Mucosa of stomach (tissue), 1 donor: ENCODE data around the gene AKR1B15.

ENCODE experiments used
- H3K27me3 ChIP-seq: one replicate; pipeline ENCODE4 v1.7.0; 2013; ENCODE audit warnings: mild to moderate bottlenecking, low read length; ENCODE audit not compliant: control insufficient read depth, insufficient read depth
- H3K36me3 ChIP-seq: one replicate; pipeline ENCODE4 v1.7.0; 2013; ENCODE audit warnings: low read length; ENCODE audit not compliant: control insufficient read depth, insufficient read depth
- H3K4me1 ChIP-seq: one replicate; pipeline ENCODE4 v1.7.0; 2013; ENCODE audit warnings: mild to moderate bottlenecking, low read length; ENCODE audit not compliant: control insufficient read depth, insufficient read depth
- H3K4me3 ChIP-seq: one replicate; pipeline ENCODE4 v1.7.0; 2013; ENCODE audit warnings: low read length
- H3K9ac ChIP-seq: one replicate; pipeline ENCODE4 v1.7.0; 2013; ENCODE audit warnings: mild to moderate bottlenecking, low read length, moderate library complexity
- H3K9me3 ChIP-seq: one replicate; pipeline ENCODE4 v1.7.0; 2013; ENCODE audit warnings: mild to moderate bottlenecking, low read length, moderate library complexity; ENCODE audit not compliant: control insufficient read depth
- donor health status: Pancreatic carcinoma.

Gene AKR1B15

DNA sequence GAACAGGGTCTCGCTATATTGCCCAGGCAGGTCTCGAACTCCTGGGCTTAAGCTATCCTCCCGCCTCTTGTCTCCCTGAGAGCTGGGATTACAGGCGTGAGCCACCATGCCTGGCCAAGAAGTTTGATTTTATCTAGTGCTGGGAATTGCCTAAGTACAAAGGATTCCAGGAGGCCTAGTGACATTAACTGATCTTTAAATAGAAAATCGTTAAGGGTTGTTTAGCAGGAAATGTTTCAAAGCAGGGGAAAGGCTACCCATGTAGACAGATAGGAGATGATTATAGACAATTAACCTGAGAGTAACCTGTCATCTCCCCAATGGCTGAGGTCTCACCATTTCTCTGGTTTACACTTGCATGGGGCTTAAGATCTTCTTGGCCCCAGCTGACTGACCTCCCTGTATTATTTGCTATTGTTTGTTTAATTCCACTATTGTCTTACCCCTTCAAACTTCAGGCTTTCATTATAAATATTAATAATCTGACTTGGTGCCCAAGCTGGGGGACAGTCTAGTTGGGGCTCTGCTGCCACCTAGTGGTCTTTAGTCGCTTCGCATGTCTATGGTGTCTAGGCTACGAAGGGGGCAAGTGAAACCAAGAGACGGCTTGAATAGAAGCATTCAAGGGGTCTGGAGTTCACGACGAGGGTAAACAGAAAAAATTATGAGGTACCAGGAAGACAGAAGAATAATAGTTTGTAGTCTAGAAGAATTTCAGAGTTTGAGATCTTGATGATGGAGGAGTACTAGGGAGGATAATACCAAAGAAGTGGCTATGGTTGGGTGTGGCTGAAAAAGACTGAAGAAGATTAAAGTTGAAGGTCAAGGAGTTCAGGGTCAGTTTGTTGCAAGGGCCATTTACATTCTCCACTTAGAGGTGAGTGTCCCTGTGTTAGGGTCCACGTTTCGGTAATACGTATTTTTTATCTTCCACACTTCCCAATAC, 57.3 kb downstream of the AKR1B15 start:
- H3K9me3 ChIP-seq = no peaks in the 10 kb centered on the region
- no peak overlapping the region for H3K4me3 ChIP-seq
- no peaks in the 10 kb centered on the region for H3K36me3 ChIP-seq
- H3K4me1 ChIP-seq = peaks cover 11% of the 10 kb centered on the region
- H3K9ac ChIP-seq = no peak overlapping the region
- no peaks in the 10 kb centered on the region for H3K27me3 ChIP-seq

DNA sequence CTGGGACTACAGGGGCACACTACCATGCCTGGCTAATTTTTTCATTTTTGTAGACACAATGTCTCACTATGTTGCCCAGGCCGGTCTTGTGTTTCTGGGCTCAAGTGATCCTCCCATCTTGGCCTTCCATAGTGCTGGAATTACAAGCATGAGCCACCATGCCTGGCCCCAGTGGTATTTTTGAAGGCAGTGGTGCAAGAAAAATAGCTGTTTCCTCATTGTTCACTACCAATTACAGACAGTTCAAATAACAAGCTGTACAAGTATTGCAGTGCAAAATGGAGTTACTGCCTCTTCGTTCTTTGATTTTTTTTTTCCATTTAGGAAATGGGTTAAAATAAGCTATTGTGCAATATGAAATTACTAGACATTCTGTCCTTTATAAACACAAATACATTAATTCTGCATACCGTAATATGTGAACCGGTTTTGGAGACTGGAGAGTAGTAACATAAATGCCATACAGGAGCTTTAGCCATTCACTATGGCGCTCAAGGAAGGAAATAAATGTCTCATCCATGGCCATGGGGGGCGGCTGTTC, 62.8 kb downstream of the AKR1B15 start:
- Histone ChIP-seq H3K9me3 (no peaks in the 10 kb centered on the region), H3K36me3 (no peaks in the 10 kb centered on the region), H3K4me3 (no peak overlapping the region), H3K4me1 (no peaks in the 10 kb centered on the region), H3K27me3 (no peaks in the 10 kb centered on the region), H3K9ac (no peak overlapping the region)

DNA sequence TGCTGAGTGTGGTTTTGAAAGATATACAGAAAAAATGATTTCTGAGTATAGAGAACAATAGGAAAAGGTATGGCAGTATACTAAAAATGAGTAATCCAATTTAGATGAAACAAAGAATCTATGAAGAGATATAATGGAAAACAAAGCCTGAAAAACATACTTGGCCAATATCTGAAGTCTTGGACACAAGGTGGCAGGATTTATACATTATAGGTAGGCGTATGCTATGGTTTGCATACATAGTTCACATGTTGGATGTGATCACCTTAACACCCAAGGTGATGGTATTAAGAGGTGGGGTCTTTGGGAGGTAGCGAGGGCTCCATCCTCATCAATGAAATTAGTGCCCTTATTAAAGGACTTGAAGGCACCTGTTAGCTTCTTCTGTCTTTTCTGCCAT, 63.3 kb downstream of the AKR1B15 start:
- Histone ChIP-seq H3K4me1 (no peaks in the 10 kb centered on the region), H3K9me3 (no peaks in the 10 kb centered on the region), H3K27me3 (no peaks in the 10 kb centered on the region), H3K36me3 (no peaks in the 10 kb centered on the region), H3K9ac (no peak overlapping the region), H3K4me3 (no peak overlapping the region)

DNA sequence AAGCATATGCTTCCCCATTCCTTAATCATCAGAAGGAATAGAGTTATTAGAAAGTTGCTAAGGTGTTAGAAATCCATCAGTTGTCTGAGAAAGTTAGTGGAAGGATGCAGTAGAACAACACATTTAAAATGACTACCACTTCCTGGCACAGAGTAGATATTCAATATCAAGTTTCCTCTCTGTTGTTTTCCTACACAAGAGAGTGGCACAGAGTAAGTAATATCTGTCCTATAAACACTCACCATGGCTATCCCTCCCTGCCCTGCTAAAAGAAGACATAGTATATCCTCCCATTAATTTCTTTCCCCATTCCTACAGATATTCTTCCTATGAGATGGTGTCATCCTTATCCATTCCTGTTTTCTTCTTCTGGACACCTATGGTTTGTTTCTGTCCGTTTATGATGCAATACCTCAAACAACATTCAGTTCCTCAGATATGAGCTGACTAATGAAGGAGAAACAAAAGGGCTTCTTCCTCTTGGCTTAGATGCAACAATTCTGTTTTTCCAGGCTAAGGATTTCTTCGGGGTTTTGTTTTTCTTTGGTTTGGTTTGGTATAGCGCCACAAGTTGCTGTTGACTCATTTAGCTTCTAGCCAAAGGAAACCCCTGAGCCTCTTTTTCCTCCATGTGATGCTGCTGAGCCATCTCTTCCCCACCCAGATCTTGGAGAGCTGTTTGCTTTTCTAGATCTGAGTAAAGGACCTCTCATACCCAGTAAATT, 64.9 kb downstream of the AKR1B15 start:
- H3K9ac ChIP-seq = no peak overlapping the region
- H3K4me3 ChIP-seq = no peak overlapping the region
- H3K4me1 ChIP-seq = no peaks in the 10 kb centered on the region
- H3K27me3 ChIP-seq = no peaks in the 10 kb centered on the region
- no peaks in the 10 kb centered on the region for H3K36me3 ChIP-seq
- H3K9me3 ChIP-seq = no peaks in the 10 kb centered on the region

DNA sequence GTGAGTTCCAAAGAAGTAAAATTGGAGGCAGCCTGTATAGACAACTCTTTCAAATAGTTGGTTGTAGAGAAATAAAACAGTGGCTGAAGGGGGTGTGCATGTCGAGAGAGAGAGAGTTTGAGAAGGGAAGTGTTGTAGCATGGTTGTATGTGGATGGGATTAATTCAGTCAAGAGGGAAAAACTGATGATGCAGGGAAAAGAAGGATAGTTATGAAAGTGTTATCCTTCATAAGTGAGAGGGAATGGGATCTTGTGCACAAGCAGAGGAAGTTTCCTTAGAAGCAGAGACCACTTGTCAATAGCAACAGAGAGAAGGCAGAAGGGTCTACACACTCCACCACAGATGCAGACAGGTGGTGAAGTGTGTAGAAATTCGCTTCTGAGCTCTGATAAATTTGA, 67.7 kb downstream of the AKR1B15 start:
- no peaks in the 10 kb centered on the region for H3K27me3 ChIP-seq
- H3K4me3 ChIP-seq = no peak overlapping the region
- H3K9me3 ChIP-seq = no peaks in the 10 kb centered on the region
- H3K9ac ChIP-seq = no peak overlapping the region
- H3K36me3 ChIP-seq = no peaks in the 10 kb centered on the region
- no peaks in the 10 kb centered on the region for H3K4me1 ChIP-seq

DNA sequence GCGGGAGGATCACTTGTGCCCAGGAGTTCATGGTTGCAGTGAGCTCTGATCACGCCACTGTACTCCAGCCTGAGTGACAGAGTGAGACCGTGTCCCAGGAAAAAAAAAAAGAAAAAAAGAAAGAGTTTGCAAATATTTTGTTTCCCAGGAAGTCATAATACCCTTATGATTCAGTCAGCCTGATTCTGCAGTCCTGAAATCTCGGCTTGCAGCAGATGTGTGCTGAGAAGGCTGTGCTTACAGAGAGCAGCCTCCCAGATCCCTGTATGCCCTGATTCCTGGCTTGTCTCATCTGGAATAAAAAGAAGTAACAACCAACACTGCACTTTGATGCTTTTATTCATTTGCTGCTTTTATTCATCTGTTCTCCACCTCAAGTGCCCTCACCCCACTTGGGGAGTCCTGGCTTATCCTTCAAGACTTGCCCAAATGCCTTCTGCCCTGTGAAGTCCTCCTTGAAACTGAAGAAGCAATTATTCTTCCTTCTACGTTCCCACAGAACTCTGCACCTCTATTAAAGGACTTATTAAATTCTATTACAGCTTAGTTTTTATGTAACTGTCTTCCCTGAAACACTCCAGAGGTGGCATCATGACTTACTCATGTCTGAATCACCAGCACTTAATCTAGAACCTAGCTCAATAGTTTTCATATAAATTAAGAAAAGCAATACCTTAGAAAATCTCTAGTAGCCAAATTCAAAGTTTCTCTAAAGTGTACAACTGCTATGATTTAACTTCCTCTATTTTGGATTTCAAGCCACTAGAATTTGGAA, 70.0 kb downstream of the AKR1B15 start:
- Histone ChIP-seq H3K36me3 (no peaks in the 10 kb centered on the region), H3K27me3 (no peaks in the 10 kb centered on the region), H3K9ac (no peak overlapping the region), H3K4me1 (no peaks in the 10 kb centered on the region), H3K9me3 (no peaks in the 10 kb centered on the region), H3K4me3 (no peak overlapping the region)

DNA sequence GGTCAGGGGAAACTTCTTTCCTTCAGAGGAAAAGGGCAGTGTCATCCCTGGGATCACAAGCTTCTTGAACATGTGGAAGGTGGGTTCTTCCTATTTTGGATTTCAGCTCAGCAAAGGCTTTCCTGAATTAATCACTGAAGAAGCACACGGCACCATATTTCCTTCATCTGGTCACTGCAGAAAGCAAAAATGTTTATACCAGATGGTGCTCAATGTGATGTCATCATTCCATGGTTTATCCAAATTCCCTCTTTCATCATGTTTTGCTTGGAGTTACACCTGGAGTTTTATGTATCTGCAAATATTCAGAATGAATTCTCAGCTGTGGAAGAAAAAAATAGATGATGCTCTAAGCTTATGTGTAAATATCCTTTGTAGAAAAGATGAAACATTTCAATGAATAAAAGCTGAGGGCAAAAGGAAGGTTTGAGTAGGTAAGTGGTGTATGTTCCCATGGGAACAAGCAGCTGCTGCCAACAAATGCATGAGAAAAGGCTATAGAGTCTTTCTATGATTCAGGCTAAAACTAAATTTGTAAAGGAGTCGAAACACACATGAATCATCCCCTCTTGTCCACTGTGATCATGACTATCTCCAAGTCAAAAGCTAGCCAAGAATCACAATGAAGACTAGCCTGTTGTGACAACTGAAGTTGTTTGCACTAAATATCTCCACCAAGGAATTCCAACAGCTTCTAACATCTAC, 70.9 kb downstream of the AKR1B15 start:
- Histone ChIP-seq H3K36me3 (no peaks in the 10 kb centered on the region), H3K9ac (no peak overlapping the region), H3K9me3 (no peaks in the 10 kb centered on the region), H3K4me1 (no peaks in the 10 kb centered on the region), H3K4me3 (no peak overlapping the region), H3K27me3 (peaks cover under 1% of the 10 kb centered on the region)

DNA sequence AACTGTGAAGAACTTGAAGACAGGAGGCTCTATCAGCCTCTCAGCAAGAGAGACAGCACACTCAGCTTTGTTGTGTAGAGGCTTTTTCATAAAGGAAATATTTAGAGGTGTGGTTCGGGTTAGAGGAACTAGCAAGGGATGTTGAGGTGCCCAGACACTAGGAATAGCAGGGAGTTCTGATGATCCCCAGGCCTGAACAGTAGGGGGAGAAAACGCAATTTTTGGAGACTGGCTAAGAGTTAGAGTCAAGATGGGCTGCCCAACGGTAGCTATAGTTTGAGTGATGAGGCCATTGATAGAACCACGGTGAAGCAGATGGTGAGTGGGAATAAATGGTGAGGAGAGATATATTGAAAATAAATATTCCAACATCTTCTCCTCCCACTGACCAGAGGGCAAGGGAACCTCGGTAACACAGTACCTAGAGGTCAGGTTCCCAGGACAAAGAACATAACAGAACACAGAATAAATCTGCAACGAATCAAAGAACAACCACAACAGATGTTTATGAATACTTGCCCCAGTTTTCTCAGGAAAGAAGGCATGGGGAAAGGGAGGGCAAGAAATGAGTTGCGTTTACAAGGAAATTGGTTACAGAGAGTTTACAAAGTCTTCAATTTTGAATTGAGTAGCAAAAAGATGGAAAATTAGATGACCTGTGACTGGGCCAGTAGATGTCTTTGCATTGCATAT, 73.5 kb downstream of the AKR1B15 start:
- Histone ChIP-seq H3K4me3 (no peak overlapping the region), H3K27me3 (peaks cover 4% of the 10 kb centered on the region), H3K36me3 (no peaks in the 10 kb centered on the region), H3K9me3 (no peaks in the 10 kb centered on the region), H3K4me1 (no peaks in the 10 kb centered on the region), H3K9ac (no peak overlapping the region)

DNA sequence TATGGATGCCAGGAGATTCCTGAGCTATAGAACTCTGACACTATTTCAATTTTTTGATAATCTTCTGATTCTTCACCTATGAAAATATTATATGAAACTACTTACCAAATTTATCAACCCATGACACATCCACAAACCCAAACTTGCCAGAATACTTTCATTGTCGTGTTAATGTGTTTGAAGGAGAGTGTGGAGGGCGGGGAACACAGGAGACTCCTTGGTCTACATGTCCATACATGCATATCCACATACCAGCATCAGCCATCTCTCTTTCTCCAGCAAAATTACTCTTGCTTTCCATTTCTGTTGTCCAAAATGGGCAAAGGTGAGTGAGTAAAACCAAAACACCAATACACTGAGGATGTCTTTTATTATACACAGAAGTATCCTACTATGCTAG, 74.3 kb downstream of the AKR1B15 start:
- Histone ChIP-seq H3K4me3 (no peak overlapping the region), H3K27me3 (peaks cover 4% of the 10 kb centered on the region), H3K9ac (no peak overlapping the region), H3K9me3 (no peaks in the 10 kb centered on the region), H3K4me1 (no peaks in the 10 kb centered on the region), H3K36me3 (no peaks in the 10 kb centered on the region)

DNA sequence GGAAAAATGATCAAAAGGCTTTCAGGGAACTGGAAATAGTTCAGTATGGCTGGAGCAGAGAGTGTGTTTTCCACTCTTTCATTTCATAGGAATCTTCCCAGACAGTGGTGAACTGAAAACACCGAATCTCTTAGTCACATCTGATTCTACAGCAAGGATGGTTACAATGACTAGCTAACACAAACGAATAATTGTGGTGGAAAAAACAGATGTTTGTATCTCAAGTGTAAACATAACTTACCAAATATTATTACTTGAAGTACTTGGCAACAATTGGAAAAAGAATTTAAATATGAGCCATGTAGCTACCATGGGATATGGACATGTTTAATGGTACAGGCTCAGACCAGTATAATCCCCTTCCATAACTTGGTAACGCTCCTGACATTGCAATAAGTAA, 76.6 kb downstream of the AKR1B15 start:
- Histone ChIP-seq H3K9me3 (no peaks in the 10 kb centered on the region), H3K27me3 (peaks cover 4% of the 10 kb centered on the region), H3K36me3 (no peaks in the 10 kb centered on the region), H3K4me3 (no peak overlapping the region), H3K9ac (no peak overlapping the region), H3K4me1 (no peaks in the 10 kb centered on the region)
